ENCODE measurements around the gene PFKL. TPM values are rescaled to one million over a fixed set of nuclear protein-coding genes. Genes with fewer than 3 reads are reported as not detected.

PFKL gene
- total RNA-seq, 1 experiment from 2014 or later, result 134 TPM

DNA sequence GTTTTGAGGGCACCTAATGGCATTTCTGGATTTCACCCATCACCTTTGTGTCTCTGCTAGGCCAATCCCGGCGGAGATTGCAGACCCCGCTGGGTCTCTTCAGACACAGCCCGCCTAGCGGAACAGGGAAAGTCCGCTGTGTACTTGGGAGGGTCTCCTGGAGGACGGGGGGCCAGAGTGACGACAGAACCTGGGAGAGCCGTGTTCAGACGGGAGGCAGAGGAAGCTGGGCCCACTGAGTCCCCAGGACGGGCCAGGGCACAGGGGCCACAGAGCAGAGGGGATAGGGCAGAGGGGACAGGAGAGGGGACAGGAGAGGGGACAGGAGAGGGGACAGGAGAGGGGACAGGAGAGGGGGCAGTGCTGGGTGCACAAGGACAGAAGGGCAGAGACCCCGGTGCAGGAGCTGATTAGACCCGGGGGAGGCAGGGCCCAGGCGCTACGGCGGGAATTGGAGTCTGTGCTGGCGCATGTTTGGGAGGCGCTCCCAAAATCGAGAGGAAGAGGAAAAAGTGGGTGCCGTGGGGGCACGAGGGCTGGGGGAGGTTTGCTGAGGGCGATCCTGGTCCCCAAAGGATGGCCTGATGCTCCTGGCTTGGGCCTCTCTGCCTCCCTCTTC, 66.2 kb downstream of the PFKL start (continued):
- TF ChIP-seq, protein P1, sequence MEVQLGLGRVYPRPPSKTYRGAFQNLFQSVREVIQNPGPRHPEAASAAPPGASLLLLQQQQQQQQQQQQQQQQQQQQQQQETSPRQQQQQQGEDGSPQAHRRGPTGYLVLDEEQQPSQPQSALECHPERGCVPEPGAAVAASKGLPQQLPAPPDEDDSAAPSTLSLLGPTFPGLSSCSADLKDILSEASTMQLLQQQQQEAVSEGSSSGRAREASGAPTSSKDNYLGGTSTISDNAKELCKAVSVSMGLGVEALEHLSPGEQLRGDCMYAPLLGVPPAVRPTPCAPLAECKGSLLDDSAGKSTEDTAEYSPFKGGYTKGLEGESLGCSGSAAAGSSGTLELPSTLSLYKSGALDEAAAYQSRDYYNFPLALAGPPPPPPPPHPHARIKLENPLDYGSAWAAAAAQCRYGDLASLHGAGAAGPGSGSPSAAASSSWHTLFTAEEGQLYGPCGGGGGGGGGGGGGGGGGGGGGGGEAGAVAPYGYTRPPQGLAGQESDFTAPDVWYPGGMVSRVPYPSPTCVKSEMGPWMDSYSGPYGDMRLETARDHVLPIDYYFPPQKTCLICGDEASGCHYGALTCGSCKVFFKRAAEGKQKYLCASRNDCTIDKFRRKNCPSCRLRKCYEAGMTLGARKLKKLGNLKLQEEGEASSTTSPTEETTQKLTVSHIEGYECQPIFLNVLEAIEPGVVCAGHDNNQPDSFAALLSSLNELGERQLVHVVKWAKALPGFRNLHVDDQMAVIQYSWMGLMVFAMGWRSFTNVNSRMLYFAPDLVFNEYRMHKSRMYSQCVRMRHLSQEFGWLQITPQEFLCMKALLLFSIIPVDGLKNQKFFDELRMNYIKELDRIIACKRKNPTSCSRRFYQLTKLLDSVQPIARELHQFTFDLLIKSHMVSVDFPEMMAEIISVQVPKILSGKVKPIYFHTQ (CRISPR knock-in tag; IDR thresholded peaks at IDR 0.05), result no peak
- TF ChIP-seq RORB (CRISPR knock-in tag; IDR thresholded peaks at IDR 0.05), result no peak
- TF ChIP-seq, protein P2, sequence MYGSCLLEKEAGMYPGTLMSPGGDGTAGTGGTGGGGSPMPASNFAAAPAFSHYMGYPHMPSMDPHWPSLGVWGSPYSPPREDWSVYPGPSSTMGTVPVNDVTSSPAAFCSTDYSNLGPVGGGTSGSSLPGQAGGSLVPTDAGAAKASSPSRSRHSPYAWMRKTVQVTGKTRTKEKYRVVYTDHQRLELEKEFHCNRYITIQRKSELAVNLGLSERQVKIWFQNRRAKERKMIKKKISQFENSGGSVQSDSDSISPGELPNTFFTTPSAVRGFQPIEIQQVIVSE (CRISPR knock-in tag; IDR thresholded peaks at IDR 0.05; ENCODE audit: borderline replicate concordance), result no peak

DNA sequence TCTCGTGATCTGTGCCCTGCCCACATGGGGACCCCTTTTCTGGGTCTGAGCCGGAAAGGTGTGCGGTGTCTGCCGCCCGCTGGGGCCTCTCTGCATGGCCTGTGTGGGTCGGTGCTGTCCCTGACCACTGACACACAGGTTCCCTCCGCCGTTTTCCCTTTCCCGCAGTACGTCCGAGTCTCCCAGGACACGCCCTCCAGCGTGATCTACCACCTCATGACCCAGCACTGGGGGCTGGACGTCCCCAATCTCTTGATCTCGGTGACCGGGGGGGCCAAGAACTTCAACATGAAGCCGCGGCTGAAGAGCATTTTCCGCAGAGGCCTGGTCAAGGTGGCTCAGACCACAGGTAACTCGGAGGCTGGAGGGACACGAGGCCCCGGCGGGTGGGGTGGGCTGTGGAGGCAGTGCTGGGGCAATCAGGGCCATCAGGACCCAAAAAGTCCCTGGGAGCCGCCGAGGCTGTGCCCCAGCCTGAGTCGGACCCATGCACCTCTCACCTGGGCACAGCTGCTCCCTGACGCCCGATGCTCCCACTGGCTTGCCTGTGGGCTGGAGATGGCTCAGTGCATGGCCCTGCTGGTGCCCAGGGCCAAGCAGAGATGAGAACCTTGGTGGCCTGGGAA, 66.8 kb downstream of the PFKL start:
- H3K4me3 Mint-ChIP-seq, result no peak overlapping the region
- ChIA-PET POLR2A (no interaction called here), CTCF (no interaction called here)
- H3K27ac Mint-ChIP-seq, result no peak overlapping the region
- TF ChIP-seq ZNF232 (CRISPR knock-in tag; IDR thresholded peaks at IDR 0.05) (no peak), ELF4 (CRISPR knock-in tag; IDR thresholded peaks at IDR 0.05; ENCODE audit: low read depth) (no peak), RORB (CRISPR knock-in tag; IDR thresholded peaks at IDR 0.05) (no peak), GABPB1 (CRISPR knock-in tag; IDR thresholded peaks at IDR 0.05) (no peak), PRRX2 (CRISPR knock-in tag; IDR thresholded peaks at IDR 0.05) (no peak), KAT7 (CRISPR knock-in tag; IDR thresholded peaks at IDR 0.05; ENCODE audit: borderline replicate concordance) (no peak), ZNF416 (CRISPR knock-in tag; IDR thresholded peaks at IDR 0.05) (no peak), ZNF423 (CRISPR knock-in tag; IDR thresholded peaks at IDR 0.05) (no peak), ZNF396 (CRISPR knock-in tag; IDR thresholded peaks at IDR 0.05; ENCODE audit: borderline replicate concordance) (no peak)
- TF ChIP-seq, protein P3, sequence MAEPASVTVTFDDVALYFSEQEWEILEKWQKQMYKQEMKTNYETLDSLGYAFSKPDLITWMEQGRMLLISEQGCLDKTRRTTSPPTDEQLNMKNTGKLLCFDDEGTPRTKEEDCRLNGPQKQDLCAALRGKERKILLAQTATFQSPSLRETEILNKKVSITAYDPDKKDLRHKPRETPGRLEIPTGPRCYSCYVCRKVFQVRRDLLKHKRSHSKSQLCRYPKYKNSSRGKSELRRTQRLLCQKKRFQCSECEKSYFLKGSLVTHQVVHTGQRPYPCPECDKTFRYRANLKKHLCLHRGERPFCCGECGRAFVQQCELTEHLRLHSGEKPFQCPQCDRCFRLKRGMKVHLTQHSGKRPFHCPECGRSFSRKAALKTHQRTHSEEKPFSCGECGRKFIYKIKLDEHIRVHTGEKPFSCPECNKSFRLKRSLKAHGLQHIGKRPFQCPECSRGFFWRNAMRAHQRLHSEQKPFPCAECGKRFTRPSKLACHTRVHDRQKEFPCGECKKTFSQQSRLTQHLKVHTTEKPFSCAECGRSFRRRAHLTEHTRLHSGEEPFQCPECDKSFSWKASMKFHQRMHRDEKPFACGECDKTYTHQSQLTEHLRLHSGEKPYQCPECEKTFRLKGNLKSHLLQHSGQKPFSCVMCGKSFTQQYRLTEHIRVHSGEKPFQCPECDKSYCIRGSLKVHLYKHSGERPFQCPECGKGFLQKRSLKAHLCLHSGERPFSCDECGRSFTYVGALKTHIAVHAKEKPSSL (CRISPR knock-in tag; conservative IDR thresholded peaks at IDR 0.05), result no peak
- TF ChIP-seq, protein P4, sequence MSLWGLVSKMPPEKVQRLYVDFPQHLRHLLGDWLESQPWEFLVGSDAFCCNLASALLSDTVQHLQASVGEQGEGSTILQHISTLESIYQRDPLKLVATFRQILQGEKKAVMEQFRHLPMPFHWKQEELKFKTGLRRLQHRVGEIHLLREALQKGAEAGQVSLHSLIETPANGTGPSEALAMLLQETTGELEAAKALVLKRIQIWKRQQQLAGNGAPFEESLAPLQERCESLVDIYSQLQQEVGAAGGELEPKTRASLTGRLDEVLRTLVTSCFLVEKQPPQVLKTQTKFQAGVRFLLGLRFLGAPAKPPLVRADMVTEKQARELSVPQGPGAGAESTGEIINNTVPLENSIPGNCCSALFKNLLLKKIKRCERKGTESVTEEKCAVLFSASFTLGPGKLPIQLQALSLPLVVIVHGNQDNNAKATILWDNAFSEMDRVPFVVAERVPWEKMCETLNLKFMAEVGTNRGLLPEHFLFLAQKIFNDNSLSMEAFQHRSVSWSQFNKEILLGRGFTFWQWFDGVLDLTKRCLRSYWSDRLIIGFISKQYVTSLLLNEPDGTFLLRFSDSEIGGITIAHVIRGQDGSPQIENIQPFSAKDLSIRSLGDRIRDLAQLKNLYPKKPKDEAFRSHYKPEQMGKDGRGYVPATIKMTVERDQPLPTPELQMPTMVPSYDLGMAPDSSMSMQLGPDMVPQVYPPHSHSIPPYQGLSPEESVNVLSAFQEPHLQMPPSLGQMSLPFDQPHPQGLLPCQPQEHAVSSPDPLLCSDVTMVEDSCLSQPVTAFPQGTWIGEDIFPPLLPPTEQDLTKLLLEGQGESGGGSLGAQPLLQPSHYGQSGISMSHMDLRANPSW (CRISPR knock-in tag; conservative IDR thresholded peaks at IDR 0.05; ENCODE audit: low read depth), result no peak
- TF ChIP-seq, protein P5, sequence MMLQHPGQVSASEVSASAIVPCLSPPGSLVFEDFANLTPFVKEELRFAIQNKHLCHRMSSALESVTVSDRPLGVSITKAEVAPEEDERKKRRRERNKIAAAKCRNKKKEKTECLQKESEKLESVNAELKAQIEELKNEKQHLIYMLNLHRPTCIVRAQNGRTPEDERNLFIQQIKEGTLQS (CRISPR knock-in tag; conservative IDR thresholded peaks at IDR 0.05), result no peak
- TF ChIP-seq, protein P6, sequence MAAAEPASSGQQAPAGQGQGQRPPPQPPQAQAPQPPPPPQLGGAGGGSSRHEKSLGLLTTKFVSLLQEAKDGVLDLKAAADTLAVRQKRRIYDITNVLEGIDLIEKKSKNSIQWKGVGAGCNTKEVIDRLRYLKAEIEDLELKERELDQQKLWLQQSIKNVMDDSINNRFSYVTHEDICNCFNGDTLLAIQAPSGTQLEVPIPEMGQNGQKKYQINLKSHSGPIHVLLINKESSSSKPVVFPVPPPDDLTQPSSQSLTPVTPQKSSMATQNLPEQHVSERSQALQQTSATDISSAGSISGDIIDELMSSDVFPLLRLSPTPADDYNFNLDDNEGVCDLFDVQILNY (CRISPR knock-in tag; IDR thresholded peaks at IDR 0.05), result no peak
- TF ChIP-seq, protein P7, sequence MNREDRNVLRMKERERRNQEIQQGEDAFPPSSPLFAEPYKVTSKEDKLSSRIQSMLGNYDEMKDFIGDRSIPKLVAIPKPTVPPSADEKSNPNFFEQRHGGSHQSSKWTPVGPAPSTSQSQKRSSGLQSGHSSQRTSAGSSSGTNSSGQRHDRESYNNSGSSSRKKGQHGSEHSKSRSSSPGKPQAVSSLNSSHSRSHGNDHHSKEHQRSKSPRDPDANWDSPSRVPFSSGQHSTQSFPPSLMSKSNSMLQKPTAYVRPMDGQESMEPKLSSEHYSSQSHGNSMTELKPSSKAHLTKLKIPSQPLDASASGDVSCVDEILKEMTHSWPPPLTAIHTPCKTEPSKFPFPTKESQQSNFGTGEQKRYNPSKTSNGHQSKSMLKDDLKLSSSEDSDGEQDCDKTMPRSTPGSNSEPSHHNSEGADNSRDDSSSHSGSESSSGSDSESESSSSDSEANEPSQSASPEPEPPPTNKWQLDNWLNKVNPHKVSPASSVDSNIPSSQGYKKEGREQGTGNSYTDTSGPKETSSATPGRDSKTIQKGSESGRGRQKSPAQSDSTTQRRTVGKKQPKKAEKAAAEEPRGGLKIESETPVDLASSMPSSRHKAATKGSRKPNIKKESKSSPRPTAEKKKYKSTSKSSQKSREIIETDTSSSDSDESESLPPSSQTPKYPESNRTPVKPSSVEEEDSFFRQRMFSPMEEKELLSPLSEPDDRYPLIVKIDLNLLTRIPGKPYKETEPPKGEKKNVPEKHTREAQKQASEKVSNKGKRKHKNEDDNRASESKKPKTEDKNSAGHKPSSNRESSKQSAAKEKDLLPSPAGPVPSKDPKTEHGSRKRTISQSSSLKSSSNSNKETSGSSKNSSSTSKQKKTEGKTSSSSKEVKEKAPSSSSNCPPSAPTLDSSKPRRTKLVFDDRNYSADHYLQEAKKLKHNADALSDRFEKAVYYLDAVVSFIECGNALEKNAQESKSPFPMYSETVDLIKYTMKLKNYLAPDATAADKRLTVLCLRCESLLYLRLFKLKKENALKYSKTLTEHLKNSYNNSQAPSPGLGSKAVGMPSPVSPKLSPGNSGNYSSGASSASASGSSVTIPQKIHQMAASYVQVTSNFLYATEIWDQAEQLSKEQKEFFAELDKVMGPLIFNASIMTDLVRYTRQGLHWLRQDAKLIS (CRISPR knock-in tag; IDR thresholded peaks at IDR 0.05; ENCODE audit: borderline replicate concordance), result no peak
- H3K4me1 Mint-ChIP-seq, result peaks cover 10% of the 10 kb centered on the region; the same call in 1 of the 2 replicates
- H3K27me3 Mint-ChIP-seq (ENCODE audit: low read depth), result peaks cover 31% of the 10 kb centered on the region
- DNase-seq (ENCODE audit: low spot score), result no peak
- no peak for ATAC-seq
- peaks cover 10% of the 10 kb centered on the region for H3K9me3 Mint-ChIP-seq
- no peaks in the 10 kb centered on the region for H3K36me3 Mint-ChIP-seq

All from WTC11 (cell line).